MV-4-11 (cell line): ENCODE measurements around the gene CNTNAP5.

Experiments used
- DNase-seq: peaks from one replicate; lab custom pipeline; 2025; lab: John Stamatoyannopoulos, UW

Gene CNTNAP5

DNA sequence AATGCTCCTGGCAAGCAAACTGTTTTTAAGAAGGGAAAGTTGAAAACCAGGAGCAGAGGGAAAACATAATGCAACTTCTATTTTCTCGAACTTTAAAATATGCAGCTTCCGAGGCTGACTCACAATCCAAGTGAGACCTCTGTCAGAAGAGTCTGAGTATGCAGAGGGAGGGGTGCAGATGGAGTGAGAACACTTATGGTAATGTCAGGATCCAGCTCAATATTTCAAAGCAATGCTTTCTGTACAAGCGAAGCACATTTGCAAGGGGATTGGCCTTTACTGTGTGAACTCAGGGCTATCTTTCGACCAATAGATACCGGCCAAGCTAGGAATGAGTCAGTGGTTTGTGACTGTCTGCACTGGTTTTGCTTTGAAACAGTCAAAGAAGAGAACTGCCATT lies 242.7 kb downstream of the CNTNAP5 start:
- DNase-seq, result no peak

DNA sequence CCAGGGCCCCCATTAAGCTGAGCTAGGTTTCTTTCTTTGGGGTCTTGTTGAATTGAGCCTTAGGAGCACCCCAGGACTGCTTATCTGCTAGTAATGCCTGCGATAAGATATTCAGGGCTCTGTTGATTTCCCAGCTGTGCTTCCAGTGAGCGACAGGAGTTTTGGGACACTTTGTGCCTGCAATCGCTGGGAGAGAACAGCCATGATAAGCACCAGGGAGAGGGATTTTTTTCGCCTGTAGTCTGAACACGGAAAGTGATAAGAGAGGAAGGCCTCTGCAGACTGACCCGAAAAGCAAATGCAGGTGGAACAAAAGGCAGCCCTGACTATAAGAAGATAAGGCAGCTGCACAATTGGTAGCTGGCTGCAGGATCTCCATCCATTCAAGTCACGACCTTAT lies 244.3 kb downstream of the CNTNAP5 start:
- no peak for DNase-seq

DNA sequence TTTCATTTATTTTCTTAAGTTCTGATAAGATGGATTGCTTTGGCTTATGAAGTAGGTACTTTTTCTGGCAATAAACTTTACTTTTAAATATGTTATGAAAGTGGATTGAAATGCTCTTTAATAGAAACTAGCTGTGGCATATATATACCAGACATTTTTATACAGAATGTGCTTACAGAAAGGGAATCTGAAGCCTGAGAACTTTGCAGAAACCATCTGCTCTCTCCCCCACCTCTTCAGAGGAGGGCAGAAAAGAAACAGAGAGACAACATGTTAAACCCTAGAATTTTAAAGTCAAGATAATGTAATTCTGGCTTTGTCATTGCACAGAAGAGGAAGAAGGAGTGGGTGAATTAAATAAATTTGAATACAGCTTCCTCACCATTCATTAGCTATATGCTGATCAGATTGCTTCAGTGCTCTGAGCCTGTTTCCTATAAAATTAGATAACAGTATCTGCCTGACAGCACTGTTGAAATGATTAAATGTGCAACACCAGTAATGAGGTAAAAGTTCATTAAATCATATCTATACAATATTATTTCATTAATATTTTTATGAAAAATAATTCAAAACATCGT lies 247.3 kb downstream of the CNTNAP5 start:
- DNase-seq, result no peak

DNA sequence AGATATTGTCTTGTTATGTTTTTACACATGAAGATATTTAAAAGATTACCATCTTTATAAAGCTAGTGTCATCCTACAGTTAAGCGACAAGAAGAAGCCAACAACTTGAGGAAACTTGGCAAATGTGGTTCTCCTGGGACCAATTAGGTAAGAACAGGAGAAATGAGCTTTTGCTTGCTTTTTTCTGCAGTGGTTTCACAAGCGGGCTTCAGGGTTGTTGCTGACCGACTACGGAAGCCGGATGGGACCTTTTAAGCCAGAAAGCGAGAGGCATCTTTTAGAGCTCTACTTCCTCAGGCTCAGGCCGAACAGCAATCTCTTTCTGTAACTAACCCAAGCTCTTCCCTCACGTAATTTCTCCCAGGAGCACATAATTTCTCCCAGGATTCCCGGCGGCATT lies 256.5 kb downstream of the CNTNAP5 start:
- DNase-seq, result no peak

DNA sequence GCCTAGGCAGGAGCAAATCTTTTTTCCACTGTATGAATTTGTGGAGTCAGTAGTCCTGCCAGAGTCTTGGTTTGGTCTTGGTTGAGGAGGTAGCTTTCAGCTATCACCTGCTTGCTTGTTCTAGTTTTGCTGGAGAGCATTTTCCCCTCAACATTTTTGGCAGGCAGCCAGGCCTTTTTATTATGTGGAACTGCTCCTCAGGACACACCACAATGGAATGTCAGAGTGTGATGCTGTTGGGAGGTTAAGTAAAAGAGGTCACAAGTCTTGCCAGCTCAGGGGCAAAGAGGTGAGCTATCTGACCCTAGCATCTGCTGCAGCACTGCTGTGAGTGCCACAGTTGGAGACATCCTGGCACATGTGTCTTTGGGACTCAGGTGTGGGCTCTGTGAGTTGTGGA lies 258.0 kb downstream of the CNTNAP5 start:
- DNase-seq, result no peak

DNA sequence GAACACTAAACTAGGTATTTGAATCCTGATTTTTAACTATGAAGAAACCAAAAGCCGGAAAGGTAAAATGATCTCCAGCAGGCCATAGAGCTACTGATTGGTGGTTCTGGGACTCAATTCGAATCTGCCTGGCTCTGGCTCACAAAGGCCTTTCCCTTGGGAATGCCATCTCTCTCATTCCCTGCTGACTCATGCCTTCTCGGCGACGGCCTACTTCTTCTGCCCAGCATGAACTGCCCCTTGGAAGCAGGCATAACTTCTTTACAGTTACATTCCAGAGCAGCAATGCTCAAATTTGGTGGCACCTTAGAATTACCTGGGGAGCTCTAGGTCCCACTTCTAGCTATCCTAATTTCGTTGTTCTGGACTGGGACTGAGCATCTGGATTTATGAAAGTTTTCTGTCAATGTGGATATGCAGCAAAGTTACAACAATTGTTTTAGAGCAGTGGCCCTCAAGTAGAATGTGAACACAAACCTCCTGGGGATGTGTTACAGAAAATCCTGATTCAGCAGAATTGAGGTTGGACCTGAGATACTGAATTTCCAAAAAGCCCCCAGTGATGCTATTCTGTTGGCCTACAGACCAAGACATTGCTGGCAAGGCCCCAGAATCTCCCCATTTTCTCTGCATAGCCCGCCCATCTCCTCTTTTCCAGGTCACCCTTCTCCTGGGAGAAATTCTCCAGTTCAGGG lies 261.1 kb downstream of the CNTNAP5 start:
- DNase-seq, result no peak

DNA sequence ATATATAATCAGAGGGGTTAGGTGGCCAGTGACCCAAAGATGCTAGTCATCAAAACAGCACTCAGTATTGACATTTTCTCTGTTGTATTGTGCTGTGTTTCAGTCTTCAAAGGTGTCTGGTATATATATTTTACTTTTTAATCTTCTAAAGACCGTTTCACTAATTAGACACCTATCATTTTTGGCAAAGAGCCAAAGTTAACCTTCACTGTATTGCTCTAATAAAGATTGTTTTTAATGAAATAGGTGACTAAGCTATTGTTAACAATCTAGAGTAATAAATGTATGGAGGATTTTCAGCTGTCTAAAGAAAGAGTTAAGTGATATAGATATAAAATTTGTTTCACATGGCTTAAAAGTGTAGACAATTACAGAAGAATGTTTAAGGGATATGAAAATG lies 264.0 kb downstream of the CNTNAP5 start:
- no peak for DNase-seq

DNA sequence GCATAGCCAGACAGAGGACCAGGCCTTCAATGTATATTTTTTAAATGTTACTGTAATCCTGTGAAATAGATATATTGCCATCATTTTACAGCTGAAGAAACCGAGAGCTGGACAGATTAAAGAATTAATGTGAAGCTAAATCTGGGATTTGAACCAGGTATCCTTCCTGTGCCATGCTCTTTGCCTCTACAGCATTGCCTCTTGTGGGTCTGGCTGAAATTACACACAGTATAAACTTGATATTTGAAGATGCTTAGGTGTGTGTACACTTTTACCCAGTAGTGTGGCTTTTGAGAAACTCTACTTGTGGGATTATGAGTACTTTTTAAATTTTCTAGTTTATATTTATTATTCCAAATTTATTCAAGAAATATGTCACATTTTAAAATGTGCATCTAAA lies 264.5 kb downstream of the CNTNAP5 start:
- DNase-seq, result no peak

DNA sequence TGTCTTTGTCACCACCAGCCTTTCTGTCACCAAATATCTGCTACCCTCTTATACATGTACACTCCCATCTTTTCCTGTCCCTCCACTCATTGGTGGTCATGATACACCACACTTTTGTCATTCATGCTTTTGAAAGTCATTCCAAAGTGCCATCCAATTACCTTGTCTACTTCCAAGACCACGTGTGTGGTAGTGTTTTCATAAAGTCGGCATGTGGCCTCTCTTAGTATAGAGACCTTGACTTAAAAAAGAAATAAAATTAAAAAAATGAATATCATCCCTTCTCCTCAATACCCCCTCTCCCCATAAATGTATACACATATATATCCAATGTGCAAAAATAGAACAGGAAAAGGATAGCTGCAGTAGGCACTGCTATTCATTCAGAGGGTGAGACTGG lies 271.4 kb downstream of the CNTNAP5 start:
- no peak for DNase-seq

DNA sequence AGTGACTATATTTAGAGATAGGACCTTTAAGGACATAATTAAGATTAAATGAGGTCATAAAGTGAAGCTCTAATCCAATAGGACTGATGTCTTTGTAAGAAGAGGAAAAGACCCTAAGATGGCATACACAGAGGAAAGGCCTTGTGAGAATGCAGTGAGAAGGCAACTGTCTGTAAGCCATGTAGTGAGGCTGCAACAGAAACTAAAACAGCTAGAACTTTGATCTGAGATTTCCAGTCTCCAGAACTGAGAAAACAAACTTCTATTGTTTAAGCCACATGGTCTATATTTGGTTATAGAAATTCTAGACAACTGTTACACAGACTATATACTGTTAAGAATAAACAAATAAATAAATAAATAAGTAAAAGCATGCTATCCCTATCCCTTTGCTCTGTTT lies 276.8 kb downstream of the CNTNAP5 start:
- no peak for DNase-seq

DNA sequence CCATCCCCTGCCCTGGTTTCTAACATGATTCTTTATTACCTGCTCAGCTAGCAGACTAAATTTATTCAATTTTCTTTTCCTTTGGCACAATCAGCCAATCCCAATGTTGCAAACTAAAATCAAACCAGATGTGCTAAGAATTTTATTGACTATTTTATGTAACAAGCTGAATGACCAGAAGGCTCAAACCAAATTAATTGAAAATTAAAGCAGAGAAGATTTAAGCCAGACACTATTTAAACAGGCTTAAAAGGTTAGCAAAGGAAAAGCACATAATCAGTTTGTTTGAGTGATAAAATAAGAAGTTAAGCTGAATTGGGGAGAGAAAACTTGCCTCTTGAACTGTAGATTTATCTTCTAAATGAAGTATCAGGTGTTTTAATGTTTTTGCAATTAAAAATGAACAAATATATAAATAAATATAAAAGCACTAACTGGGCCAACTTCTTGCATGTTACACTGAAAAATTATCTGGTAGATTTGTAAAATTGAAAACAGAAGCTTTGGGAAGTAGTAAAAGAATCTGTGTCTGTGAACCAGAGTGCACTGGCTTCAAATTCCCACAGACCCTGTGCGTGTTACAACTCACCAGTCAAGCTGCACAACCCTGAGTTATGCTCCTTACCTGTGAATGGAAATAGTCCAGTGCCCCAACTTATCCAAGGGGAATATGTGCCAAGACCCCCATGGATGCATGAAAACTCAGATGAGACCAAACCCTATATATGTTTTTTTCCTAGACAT lies 283.4 kb downstream of the CNTNAP5 start:
- DNase-seq, result no peak

DNA sequence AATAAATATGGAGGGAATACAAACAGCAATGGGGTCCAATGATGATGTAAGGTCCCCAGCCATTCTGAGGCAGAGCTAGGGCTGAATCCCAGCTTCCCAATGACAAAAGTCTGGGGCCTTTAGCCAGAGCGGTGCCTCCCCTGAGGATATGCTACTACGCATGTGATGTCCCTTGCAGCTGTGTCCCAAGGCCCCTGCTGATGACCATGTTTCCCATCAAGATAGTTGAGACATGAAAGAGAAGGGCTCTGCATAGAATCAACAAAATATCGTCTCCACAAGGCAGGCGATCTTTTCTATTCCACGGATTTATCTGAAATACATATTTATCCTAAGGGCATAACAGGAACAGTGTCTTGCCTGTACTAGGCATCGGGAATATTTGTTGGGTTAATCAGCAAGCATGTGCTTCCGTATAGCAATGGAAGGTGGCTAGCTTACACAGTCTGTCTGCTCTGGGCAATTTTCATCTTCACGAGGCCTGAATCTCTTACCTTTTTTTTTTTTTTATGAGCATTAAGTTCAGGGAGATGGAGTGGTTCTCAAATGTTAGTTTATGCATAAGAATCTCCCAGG lies 284.6 kb downstream of the CNTNAP5 start:
- DNase-seq, result no peak

DNA sequence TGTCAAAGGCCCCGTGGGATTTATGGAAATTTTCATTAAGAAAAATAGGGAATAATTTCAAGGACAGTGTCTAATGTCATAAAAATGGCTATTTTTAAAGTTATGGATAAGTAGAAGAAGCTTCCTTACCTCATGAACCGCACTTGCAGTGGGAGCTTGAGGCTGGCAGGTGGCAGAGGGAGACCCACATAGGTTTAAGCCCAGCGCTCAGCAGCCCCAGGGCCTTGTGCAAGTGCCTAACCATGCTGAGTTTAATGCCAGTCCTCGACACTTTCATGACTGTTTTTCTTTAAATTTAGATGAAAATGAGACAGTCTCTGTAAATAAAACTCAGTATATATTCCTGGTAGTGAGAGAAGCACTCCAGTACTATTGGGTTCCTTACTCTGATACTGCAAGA lies 285.6 kb downstream of the CNTNAP5 start:
- DNase-seq, result no peak

DNA sequence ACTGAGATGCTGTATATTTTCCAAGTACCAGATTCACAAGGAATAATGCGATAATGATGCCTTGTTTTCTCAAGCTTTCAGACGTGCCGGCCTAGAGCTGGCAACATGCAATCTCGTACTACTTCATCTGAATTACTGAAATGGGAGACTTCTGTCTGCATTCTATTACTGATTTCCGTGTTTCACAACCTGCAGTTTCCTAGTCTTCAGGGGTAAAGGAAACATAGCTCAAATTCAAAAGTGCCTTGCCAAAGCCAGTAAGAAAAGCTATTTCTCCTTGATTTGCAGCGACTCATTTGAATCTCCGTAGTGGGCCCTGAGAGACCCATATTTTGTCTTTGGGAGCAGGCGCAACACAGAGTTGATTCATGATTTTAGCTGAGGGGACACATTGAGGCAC lies 289.0 kb downstream of the CNTNAP5 start:
- no peak for DNase-seq

DNA sequence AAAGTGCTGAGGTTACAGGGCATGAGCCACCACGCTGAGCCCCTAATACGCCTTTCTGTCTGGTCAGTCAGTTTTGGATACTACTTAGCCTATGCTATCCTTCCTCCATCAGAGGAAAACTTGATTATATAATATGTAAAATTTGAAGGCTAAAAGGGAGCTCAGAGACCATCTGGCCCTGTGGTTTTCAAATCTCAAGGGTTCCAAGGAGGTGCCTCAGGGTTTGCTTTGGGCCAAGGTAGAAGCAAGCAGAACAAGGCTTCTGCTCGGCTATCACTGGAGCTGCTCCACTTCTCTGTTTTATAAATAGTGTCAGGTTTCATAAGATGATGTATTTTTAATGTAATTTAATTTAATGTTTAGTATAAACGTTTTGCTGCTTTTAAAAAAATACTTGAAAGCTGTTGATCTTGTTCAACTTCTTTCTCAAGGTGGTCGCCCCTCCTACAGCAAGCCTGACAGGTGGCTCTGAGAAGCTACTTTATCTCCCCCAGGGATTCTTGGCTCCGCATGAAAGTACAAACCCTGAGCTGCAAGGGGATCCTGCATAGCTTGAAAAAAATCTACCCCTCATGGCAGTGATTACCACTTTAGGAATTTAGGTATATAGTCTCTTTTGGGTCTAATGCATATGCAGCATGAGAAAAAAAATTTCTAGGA lies 290.3 kb downstream of the CNTNAP5 start:
- no peak for DNase-seq

DNA sequence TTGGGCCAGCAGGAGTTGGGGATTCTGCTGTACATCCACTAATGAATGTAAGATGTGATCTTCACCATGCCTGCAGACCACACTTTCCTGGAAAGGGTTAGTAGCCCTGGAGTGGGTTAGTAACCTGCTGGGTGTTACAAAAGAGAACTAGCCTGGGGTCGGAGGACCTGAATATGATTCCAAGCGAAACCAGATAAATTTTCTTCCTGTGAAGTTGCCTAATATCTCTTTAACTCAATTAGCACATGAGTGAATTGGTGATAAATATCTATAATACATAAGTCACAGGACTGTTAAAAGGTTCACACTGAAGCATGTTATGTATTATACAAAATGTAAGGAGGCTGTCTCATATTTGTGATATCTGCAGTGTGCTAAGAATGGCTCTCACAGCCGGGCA lies 291.0 kb downstream of the CNTNAP5 start:
- no peak for DNase-seq

DNA sequence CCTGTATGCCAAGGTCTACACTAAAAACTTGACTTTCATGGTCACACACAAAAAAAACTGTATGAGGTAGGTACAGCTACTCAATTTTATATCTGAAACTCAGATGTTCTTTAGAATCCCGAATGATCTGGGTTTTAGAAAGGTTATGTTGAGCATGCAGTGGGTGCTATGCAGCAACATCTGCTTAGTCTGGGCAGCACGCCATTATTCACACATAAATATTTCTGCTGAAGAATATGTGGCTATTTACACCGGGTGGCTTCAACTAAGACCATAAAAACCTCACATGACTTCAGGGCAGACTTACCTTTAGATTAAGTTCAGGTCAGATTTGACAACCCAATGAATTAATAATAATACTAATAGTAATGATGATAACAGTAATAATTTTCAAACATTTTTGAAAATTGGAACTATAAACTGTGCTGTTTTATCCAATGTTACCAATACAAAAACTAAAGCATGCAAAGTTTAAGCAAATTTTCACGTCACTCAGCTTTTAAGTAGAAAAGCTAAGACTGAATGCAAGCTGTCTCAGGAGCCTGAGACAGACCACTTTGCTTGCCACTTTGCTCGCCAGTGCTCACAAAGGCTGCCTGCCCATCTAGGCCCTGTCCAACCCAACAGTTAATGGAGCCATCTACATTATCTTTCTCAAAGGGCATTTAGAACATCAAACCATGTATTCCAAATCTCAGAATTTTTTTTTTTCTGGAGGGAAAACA lies 292.0 kb downstream of the CNTNAP5 start:
- DNase-seq, result no peak

DNA sequence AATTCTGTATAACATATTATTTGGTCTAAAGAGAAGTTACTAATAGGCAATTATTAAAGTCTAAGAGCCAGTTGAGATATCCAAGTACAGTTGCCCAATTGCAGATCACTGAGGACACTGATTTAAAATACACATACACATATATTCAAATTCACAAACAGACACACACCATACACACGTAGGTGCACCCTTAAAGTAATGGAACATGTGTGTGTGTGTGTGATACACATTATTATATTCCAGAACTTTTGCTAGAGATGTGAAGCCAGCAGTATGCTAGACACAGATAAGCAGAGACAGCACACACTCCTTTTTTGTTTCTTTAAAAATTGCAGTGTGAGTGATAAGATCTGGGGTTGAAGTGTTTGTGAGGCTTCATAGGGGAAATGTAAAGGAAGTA lies 292.5 kb downstream of the CNTNAP5 start:
- no peak for DNase-seq

DNA sequence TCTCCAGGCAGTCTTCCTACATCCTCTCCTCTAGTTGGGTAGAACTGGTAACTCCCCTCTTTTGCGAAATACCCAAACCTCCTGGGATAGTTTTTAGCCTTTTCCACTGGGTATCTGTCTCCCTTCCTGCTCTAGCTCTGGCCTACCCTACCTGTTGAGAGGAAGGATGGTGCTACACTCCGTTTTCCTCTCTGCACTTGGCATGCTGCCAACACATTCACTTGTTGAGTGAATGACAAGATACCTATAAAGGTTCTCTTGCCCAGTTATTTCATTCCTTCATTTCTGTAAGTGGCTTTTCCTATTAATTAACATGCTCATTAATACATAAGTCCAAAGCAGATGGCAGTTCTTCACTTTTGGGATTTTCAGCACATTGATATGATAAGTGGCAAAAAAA lies 293.8 kb downstream of the CNTNAP5 start:
- DNase-seq, result no peak

DNA sequence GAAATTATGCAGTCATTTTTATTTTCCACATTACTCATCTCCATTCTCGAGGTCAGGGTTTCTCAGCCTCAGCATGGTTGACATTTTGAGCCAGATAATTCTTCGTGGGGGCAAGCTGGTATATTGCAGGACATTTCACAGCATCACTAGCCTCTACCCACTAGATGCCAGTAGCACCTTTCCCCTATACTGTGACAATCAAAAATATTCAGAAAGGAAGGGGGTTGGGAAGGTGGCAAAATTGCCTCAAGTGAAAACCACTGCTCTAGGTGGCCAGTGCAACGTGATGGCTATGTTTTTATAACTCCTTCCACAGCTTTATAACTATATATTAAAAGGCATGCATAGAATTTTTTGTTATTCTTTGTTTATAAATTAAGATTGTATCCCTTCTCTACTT lies 294.5 kb downstream of the CNTNAP5 start:
- no peak for DNase-seq

DNA sequence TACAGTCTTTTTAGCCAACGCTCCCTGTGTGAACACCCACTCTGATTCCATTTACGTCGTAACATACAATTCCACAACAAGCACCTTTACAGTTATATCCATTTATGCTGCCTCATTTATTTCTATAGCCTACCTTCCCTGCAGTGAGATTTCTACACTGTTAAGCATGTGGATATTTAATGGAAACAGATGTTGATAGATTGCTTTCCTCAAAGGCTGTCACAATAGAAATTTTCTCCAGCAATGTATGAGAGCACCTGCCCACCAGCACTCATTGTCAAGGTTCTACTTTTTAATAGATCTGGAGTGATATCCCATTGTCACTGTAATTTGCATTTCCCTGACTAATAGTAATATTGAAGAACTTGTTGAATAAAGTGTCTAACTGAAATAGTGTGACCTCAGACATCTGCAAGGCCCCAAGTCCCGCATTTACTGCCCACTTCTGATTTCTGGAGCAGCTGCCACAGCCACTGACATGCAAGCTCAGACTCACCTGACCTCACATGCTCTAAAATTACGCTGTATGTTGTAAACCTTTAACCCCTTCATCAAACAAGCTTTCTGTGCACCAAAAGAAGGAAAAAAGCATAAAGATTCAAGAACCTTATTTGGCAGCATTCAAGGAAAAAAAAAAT lies 295.1 kb downstream of the CNTNAP5 start:
- DNase-seq, result no peak

DNA sequence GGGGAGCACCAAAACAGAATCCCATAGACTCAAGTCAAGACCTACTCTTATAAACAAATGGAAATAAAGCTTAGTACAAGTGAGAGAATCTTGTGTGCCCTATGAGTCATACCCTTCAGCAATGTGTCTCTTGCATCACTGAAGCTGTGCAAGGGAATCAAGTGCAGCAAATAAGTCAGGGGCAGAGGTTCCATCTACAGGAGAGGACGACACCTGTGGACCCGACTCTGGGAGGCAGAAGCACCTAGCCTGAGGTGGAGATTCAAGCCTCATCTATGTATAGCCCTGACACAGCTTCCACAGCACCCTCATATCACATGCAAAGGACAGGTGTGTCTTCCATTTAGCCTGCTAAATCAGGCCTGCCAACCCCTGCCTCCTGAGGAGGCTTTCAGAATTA lies 298.2 kb downstream of the CNTNAP5 start:
- no peak for DNase-seq
